MM.1S (cell line): ENCODE results near the gene BACH2.

Experiments
- CTCF ChIP-seq: fragments of 300-600 bp; sonication (generic); IDR thresholded peaks from 2 replicates; pipeline ENCODE4 v1.5.1; 2016; ENCODE audit warnings: antibody characterized with exemption, low read length, mixed read lengths
- EZH2 ChIP-seq: fragments of 300-600 bp; sonication (generic); optimal IDR thresholded peaks from 2 replicates; pipeline ENCODE3; 2017; ENCODE audit warnings: low read depth, mild to moderate bottlenecking, antibody characterized with exemption, low read length, mixed read lengths

GRCh38 chr6:90065173-90065572, 231.5 kb downstream of the BACH2 start:
- TF ChIP-seq CTCF (no peak), EZH2 (no peak)
